HEK293T (cell line): ENCODE results near the gene SLC44A3.

Source experiments
- BHLHE40 ChIP-seq: fragments of 450-650 bp; IDR thresholded peaks from 2 replicates; pipeline ENCODE4 v1.6.1; 2016; ENCODE audit warnings: mild to moderate bottlenecking, moderate library complexity, borderline replicate concordance
- CTBP1 ChIP-seq: fragments of 450-650 bp; IDR thresholded peaks from 2 replicates; pipeline ENCODE4 v1.6.1; 2016; ENCODE audit warnings: borderline replicate concordance
- ELF4 ChIP-seq: fragments of 450-650 bp; IDR thresholded peaks from 2 replicates; pipeline ENCODE4 v1.6.1; 2017; ENCODE audit warnings: antibody characterized with exemption
- FOXA1 ChIP-seq: fragments of 450-650 bp; IDR thresholded peaks from 2 replicates; pipeline ENCODE4 v1.6.1; 2016; ENCODE audit warnings: mild to moderate bottlenecking
- FOXK2 ChIP-seq: fragments of 450-650 bp; IDR thresholded peaks from 2 replicates; pipeline ENCODE4 v1.6.1; 2016; ENCODE audit warnings: mild to moderate bottlenecking
- FOXM1 ChIP-seq: fragments of 450-650 bp; IDR thresholded peaks from 2 replicates; pipeline ENCODE4 v1.6.1; 2017; ENCODE audit warnings: mild to moderate bottlenecking, borderline replicate concordance
- HDGF ChIP-seq: fragments of 450-650 bp; IDR thresholded peaks from 2 replicates; pipeline ENCODE4 v1.6.1; 2017; ENCODE audit warnings: antibody characterized with exemption, borderline replicate concordance
- NFRKB ChIP-seq: fragments of 450-650 bp; IDR thresholded peaks from 2 replicates; pipeline ENCODE4 v1.6.1; 2016; ENCODE audit warnings: mild to moderate bottlenecking, moderate library complexity
- SP1 ChIP-seq: fragments of 450-650 bp; IDR thresholded peaks from 2 replicates; pipeline ENCODE4 v1.6.1; 2017
- SUZ12 ChIP-seq: fragments of 450-650 bp; IDR thresholded peaks from 2 replicates; pipeline ENCODE4 v1.6.1; 2016; ENCODE audit warnings: mild to moderate bottlenecking
- TARDBP ChIP-seq: fragments of 450-650 bp; IDR thresholded peaks from 2 replicates; pipeline ENCODE4 v1.6.1; 2016
- ZNF384 ChIP-seq: fragments of 450-650 bp; IDR thresholded peaks from 2 replicates; pipeline ENCODE4 v1.6.1; 2016
- TF ChIP-seq, protein P1 (sequence below): fragments of 450-650 bp; IDR thresholded peaks from 2 replicates; pipeline ENCODE4 v1.6.1; 2016

DNA sequence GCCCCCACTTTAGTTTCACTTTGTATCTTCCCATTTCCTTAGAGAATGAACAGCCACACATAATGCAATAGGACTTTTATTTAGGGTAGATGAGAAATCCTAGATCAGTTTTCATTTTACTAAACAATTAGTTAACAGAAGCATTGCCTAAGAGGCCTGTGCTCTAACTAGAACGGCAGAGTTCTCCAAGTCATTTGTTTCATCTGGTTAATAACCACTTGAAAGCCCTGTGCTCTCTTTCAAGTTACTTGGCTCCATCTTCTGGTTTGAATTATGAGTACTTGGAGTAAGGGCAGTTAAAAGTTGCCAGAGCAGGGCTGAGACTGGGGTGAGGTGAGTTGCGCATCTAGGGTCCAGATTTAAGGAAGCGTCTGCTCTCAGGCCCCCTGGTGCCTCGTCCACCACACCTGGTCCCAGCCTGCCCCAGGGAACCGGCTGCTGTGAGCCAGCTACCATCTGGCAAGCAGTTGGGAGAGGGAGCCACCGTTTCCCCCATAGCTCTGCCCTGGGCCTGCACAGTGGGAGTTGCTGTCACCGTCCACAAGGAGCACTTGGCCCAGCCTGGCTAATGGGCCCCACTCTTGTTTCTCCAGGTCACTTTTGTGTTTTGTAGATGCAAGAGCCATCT lies 18.1 kb upstream of the SLC44A3 start:
- TF ChIP-seq FOXM1, result no peak
- no peak for TF ChIP-seq TARDBP
- no peak for TF ChIP-seq HDGF
- no peak for TF ChIP-seq NFRKB
- TF ChIP-seq BHLHE40, result no peak
- no peak for TF ChIP-seq FOXA1
- TF ChIP-seq, protein P1, sequence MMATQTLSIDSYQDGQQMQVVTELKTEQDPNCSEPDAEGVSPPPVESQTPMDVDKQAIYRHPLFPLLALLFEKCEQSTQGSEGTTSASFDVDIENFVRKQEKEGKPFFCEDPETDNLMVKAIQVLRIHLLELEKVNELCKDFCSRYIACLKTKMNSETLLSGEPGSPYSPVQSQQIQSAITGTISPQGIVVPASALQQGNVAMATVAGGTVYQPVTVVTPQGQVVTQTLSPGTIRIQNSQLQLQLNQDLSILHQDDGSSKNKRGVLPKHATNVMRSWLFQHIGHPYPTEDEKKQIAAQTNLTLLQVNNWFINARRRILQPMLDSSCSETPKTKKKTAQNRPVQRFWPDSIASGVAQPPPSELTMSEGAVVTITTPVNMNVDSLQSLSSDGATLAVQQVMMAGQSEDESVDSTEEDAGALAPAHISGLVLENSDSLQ, result no peak
- TF ChIP-seq SUZ12, result no peak
- no peak for TF ChIP-seq ZNF384
- no peak for TF ChIP-seq ELF4
- no peak for TF ChIP-seq SP1
- TF ChIP-seq FOXK2, result no peak
- TF ChIP-seq CTBP1, result no peak
